COLO668 (cell line): ENCODE data around the gene NUMB.
"Not testable (repeated sequence)": the region's sequence is repeated elsewhere in the genome, so short reads cannot be mapped to it uniquely, and the experiment has no call there.

Experiments
- DNase-seq: peaks from one replicate; lab custom pipeline; 2025; ENCODE audit not compliant: unreplicated experiment; lab: John Stamatoyannopoulos, UW

The NUMB gene

DNA sequence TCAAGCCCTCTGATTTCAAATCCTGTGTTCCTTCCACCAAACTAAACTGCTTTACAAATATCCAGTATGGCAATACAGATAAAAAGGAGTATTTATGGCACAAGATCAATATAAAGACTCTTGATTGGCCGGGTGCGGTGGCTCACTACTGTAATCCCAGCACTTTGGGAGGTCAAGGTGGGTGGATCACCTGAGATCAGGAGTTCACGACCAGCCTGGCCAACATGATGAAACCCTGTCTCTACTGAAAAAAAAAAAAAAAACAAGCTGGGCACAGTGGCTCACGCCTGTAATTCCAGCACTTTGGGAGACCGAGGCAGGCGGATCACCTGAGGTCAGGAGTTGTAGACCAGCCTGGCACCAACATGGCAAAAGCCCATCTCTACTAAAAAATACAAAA is 35.3 kb downstream of the NUMB start:
- DNase-seq: not testable (repeated sequence)

GRCh38 chr14:73422515-73422914 is 35.8 kb downstream of the NUMB start:
- peak; percentile 67 for DNase-seq

GRCh38 chr14:73418227-73418626 is 40.1 kb downstream of the NUMB start:
- no peak for DNase-seq

DNA sequence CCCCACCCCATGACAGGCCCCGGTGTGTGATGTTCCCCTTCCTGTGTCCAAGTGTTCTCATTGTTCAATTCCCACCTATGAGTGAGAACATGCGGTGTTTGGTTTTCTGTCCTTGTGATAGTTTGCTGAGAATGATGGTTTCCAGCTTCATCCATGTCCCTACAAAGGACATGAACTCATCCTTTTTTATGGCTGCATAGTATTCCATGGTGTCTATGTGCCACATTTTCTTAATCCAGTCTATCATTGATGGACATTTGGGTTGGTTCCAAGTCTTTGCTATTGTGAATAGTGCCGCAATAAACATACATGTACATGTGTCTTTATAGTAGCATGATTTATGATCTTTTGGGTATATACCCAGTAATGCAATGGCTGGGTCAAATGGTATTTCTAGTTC is 52.1 kb downstream of the NUMB start:
- DNase-seq: not testable (repeated sequence)

GRCh38 chr14:73403181-73403752 is 55.1 kb downstream of the NUMB start:
- no peak for DNase-seq

- DNase-seq: no peak
Measured at GRCh38 chr14:73402579-73402978, 55.8 kb downstream of the NUMB start.

DNA sequence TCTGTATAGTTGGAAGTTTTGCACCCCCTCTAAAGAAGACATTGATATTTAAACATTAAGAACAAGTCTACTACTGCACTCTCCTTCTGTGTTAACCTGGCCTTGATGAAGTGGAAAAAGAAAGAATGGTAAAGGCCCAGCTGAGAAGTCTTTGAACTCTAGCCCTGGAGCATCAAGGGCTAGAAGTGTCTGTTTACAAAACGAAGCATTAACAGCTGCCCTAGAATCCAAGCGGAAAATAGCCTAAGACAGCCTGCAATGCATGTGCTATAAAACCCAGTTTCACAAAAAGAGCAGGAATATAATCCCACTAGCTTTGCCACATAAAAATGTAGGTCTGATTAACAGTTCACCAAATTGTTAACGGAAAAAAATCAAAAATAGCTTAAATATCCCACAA is 60.5 kb downstream of the NUMB start:
- DNase-seq: no peak

- DNase-seq: no peak
Measured at GRCh38 chr14:73394317-73394716, 64.0 kb downstream of the NUMB start.

DNA sequence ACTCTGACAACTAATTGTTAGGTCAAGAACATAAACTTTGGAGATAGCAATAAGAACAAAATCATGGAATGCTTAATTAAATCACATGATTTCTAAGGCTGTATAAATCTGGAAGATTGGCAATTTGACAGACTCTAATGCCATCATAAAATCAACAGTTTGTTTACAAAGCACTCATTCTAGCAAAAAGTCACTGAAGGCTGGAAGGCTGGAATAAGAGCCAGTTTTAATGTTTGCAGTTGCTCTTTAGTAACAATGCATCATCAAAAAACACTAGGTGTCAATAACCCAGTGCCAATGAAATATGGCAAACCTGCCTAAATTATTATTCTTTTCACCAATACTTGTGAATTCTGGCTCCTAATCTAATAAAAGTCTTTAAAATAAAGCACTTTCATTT is 65.0 kb downstream of the NUMB start:
- no peak for DNase-seq

- DNase-seq: no peak
Measured at GRCh38 chr14:73392329-73393257, 65.8 kb downstream of the NUMB start.

GRCh38 chr14:73387860-73388259 is 70.5 kb downstream of the NUMB start:
- not testable (repeated sequence) for DNase-seq

GRCh38 chr14:73386342-73386741 is 72.0 kb downstream of the NUMB start:
- DNase-seq: no peak

GRCh38 chr14:73385021-73385420 is 73.3 kb downstream of the NUMB start:
- DNase-seq: not testable (repeated sequence)

GRCh38 chr14:73383356-73383755 is 75.0 kb downstream of the NUMB start:
- DNase-seq: no peak

GRCh38 chr14:73381380-73382013 is 76.8 kb downstream of the NUMB start:
- DNase-seq: no peak

GRCh38 chr14:73376585-73376984 is 81.8 kb downstream of the NUMB start:
- no peak for DNase-seq

- DNase-seq: no peak
Measured at GRCh38 chr14:73375861-73376260, 82.5 kb downstream of the NUMB start.

- DNase-seq: no peak
Measured at GRCh38 chr14:73374218-73374617, 84.1 kb downstream of the NUMB start.

DNA sequence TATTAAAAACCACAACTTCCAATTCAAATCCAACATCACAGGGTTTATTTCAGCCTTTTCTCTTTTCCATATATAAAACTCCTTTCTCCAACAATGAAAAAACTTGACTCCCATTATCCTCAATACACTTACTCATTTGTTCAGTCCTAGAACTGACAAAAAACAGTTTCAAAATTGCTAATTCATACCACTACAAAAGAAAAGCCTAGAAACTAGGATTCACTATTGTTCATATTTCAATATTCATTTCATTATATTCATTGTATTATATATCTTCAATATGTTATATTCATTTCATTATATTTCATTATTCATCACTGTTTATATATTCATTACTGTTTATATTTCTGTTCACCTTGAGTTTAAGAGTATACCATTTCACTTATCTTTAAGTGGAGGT is 85.8 kb downstream of the NUMB start:
- no peak for DNase-seq

DNA sequence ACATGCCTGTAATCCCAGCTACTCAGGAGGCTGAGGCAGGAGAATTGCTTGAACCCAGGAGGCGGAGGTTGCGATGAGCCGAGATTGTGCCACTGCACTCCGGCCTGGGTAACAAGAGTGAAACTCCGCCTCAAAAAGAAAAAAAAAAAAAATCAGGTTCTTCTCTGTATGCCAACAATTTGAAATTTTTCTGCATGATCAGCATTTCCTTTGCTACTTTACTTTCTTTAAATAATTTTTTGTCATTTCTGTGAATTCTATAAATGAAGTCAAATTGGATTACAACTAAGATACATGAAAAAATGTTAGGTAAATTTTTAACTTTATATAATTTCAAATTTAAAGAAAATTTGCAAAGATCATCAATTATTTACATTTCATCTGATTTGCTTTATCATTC is 87.8 kb downstream of the NUMB start:
- no peak for DNase-seq

DNA sequence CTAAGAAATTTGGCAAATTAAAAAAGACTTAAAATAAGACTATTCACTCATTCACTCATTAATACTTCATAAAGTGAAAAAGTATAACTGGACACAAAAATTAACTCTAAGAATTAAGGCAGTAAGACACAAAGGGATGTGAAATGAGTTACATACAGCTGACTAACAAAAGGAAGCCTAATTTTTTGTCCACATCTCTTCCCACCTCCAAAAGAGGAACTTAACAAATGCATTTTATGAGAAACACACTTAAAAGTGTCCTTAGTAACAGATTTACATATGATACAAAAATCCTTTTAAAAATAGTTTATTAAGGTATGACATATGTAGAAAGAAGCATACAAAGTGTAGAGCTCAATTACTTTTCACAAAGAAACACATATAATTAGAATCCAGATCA is 88.9 kb downstream of the NUMB start:
- no peak for DNase-seq

GRCh38 chr14:73368616-73369015 is 89.7 kb downstream of the NUMB start:
- no peak for DNase-seq
